ENCODE measurements around the gene CORO2B. TPM values are rescaled to one million over a fixed set of nuclear protein-coding genes. Genes with fewer than 3 reads are reported as not detected.

The CORO2B gene
- total and polyA plus RNA-seq, 2 experiments from 2014 or later, result 1.6 to 4.6 TPM

DNA sequence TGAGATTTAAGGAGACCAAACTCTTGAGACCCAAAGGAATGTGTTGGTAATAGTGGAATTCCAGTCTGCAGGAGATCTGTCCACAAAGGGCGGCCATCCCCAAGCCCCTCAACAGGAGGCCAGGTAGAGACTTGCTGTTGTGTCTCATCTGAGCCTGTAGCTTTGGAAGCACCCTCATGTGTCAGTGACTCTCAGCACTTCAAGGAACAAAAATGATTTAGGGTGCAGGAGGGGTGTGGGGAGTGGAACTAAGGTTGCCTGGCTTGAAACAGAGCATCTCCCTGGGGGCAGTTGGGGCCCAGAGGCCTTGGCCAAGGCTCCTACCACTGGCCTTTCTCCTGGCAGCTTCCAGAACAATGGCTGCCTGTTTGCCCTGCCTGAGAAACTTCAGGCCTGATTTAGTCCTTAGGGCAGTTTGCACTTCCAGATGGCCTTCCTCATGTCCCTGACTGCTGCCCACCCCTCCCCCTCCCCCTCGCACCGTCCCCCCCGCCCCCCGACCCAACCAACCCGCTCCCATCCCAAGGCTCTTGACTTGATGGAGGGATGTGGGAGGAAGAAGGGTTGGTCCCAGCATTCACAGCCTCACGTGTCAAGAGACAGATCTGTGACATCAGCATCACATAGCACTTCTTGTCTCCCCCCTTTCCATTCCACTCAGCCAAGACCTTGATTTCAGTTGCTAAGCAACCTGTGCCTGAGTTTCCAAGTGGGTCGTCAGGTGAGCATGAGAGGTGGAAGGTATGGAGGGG is 77.1 kb downstream of the CORO2B start:
- no peaks in the 10 kb centered on the region for H4K20me1 ChIP-seq (replicated peaks; ENCODE audit: insufficient read depth)
- no peaks in the 10 kb centered on the region for H3K9me2 ChIP-seq (ENCODE audit: insufficient read depth)
- H3K4me1 Mint-ChIP-seq, result peaks cover 38% of the 10 kb centered on the region
- no peaks in the 10 kb centered on the region for H3K36me3 Mint-ChIP-seq (ENCODE audit: low read depth)
- no peaks in the 10 kb centered on the region for H3K9me3 Mint-ChIP-seq
- no peak overlapping the region for H3K4me2 ChIP-seq
- no peak overlapping the region for H2AFZ ChIP-seq
- H3F3A ChIP-seq (replicated peaks; ENCODE audit: low read depth), result no peaks in the 10 kb centered on the region
- no peaks in the 10 kb centered on the region for H3K27me3 ChIP-seq (ENCODE audit: insufficient read depth)
- peaks cover 7% of the 10 kb centered on the region for H3K27me3 Mint-ChIP-seq (ENCODE audit: insufficient read depth, low read depth, poor library complexity)
- no peaks in the 10 kb centered on the region for H3K79me2 ChIP-seq (replicated peaks; ENCODE audit: insufficient read depth)
- no peak for DNase-seq (ENCODE audit: low spot score)
- H3K27ac ChIP-seq (ENCODE audit: low read depth), result no peak overlapping the region
- H3K4me1 ChIP-seq (ENCODE audit: insufficient read depth), result peaks cover 31% of the 10 kb centered on the region
- no peak overlapping the region for H3K4me3 ChIP-seq
- TF ChIP-seq JUNB (IDR thresholded peaks at IDR 0.05; ENCODE audit: unreplicated experiment), result no peak
- TF ChIP-seq CREB1 (CRISPR knock-in tag; IDR thresholded peaks at IDR 0.05; ENCODE audit: low read depth), result no peak
- no peak overlapping the region for H3K4me3 Mint-ChIP-seq
- H3K36me3 ChIP-seq (ENCODE audit: insufficient read depth), result no peaks in the 10 kb centered on the region
- no peak overlapping the region for H3K27ac Mint-ChIP-seq
- no peak for ATAC-seq

DNA sequence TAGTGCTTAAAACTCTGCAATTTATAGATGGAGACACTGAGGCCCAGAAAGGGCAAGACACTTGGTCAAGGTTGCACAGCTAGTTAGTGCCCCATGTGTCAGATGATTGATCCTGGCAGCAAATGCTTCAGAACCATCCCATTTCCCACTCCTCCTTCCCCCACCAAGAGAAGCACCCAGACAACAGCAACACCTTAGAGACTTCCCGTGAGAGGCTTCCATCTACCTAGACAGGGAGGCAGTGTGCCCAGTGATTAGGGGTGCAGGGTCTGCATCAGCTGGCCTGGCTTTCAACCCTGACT is 77.6 kb downstream of the CORO2B start:
- no peaks in the 10 kb centered on the region for H4K20me1 ChIP-seq (replicated peaks; ENCODE audit: insufficient read depth)
- H3K4me3 ChIP-seq, result no peak overlapping the region
- ATAC-seq (no peak), DNase-seq (ENCODE audit: low spot score) (no peak)
- peaks cover 33% of the 10 kb centered on the region for H3K4me1 Mint-ChIP-seq
- H3K36me3 ChIP-seq (ENCODE audit: insufficient read depth), result no peaks in the 10 kb centered on the region
- peaks cover 6% of the 10 kb centered on the region for H3K27me3 Mint-ChIP-seq (ENCODE audit: insufficient read depth, low read depth, poor library complexity)
- peaks cover 29% of the 10 kb centered on the region for H3K4me1 ChIP-seq (ENCODE audit: insufficient read depth)
- H3K9me3 Mint-ChIP-seq, result no peaks in the 10 kb centered on the region
- H3K4me2 ChIP-seq, result no peak overlapping the region
- no peaks in the 10 kb centered on the region for H3K36me3 Mint-ChIP-seq (ENCODE audit: low read depth)
- no peak overlapping the region for H3K4me3 Mint-ChIP-seq
- H3K27ac ChIP-seq (ENCODE audit: low read depth), result no peak overlapping the region
- no peaks in the 10 kb centered on the region for H3F3A ChIP-seq (replicated peaks; ENCODE audit: low read depth)
- H3K27ac Mint-ChIP-seq, result no peak overlapping the region
- H3K79me2 ChIP-seq (replicated peaks; ENCODE audit: insufficient read depth), result no peaks in the 10 kb centered on the region
- no peaks in the 10 kb centered on the region for H3K9me2 ChIP-seq (ENCODE audit: insufficient read depth)
- H3K27me3 ChIP-seq (ENCODE audit: insufficient read depth), result no peaks in the 10 kb centered on the region
- no peak overlapping the region for H2AFZ ChIP-seq
- TF ChIP-seq, protein P1, sequence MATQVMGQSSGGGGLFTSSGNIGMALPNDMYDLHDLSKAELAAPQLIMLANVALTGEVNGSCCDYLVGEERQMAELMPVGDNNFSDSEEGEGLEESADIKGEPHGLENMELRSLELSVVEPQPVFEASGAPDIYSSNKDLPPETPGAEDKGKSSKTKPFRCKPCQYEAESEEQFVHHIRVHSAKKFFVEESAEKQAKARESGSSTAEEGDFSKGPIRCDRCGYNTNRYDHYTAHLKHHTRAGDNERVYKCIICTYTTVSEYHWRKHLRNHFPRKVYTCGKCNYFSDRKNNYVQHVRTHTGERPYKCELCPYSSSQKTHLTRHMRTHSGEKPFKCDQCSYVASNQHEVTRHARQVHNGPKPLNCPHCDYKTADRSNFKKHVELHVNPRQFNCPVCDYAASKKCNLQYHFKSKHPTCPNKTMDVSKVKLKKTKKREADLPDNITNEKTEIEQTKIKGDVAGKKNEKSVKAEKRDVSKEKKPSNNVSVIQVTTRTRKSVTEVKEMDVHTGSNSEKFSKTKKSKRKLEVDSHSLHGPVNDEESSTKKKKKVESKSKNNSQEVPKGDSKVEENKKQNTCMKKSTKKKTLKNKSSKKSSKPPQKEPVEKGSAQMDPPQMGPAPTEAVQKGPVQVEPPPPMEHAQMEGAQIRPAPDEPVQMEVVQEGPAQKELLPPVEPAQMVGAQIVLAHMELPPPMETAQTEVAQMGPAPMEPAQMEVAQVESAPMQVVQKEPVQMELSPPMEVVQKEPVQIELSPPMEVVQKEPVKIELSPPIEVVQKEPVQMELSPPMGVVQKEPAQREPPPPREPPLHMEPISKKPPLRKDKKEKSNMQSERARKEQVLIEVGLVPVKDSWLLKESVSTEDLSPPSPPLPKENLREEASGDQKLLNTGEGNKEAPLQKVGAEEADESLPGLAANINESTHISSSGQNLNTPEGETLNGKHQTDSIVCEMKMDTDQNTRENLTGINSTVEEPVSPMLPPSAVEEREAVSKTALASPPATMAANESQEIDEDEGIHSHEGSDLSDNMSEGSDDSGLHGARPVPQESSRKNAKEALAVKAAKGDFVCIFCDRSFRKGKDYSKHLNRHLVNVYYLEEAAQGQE (IDR thresholded peaks at IDR 0.05; ENCODE audit: unreplicated experiment), result no peak
- TF ChIP-seq CREB1 (CRISPR knock-in tag; IDR thresholded peaks at IDR 0.05; ENCODE audit: low read depth) (no peak), POLR2AphosphoS5 (IDR thresholded peaks at IDR 0.05; ENCODE audit: low read depth) (no peak), EZH2 (IDR thresholded peaks at IDR 0.05; ENCODE audit: low read depth, unreplicated experiment) (no peak), ZNF331 (CRISPR knock-in tag; IDR thresholded peaks at IDR 0.05; ENCODE audit: low read depth) (no peak), ZNF114 (CRISPR knock-in tag; IDR thresholded peaks at IDR 0.05) (no peak), NANOG (IDR thresholded peaks at IDR 0.05; ENCODE audit: borderline replicate concordance) (no peak), JUNB (IDR thresholded peaks at IDR 0.05; ENCODE audit: unreplicated experiment) (no peak)
- TF ChIP-seq, protein P2, sequence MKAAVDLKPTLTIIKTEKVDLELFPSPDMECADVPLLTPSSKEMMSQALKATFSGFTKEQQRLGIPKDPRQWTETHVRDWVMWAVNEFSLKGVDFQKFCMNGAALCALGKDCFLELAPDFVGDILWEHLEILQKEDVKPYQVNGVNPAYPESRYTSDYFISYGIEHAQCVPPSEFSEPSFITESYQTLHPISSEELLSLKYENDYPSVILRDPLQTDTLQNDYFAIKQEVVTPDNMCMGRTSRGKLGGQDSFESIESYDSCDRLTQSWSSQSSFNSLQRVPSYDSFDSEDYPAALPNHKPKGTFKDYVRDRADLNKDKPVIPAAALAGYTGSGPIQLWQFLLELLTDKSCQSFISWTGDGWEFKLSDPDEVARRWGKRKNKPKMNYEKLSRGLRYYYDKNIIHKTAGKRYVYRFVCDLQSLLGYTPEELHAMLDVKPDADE (IDR thresholded peaks at IDR 0.05), result no peak
- TF ChIP-seq, protein P3, sequence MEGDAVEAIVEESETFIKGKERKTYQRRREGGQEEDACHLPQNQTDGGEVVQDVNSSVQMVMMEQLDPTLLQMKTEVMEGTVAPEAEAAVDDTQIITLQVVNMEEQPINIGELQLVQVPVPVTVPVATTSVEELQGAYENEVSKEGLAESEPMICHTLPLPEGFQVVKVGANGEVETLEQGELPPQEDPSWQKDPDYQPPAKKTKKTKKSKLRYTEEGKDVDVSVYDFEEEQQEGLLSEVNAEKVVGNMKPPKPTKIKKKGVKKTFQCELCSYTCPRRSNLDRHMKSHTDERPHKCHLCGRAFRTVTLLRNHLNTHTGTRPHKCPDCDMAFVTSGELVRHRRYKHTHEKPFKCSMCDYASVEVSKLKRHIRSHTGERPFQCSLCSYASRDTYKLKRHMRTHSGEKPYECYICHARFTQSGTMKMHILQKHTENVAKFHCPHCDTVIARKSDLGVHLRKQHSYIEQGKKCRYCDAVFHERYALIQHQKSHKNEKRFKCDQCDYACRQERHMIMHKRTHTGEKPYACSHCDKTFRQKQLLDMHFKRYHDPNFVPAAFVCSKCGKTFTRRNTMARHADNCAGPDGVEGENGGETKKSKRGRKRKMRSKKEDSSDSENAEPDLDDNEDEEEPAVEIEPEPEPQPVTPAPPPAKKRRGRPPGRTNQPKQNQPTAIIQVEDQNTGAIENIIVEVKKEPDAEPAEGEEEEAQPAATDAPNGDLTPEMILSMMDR (conservative IDR thresholded peaks at IDR 0.05; ENCODE audit: low read depth in 2 of 2), result no peak

Data from GM23338 (cell line).